Posterior vena cava (tissue), 2 donors: ENCODE results near the gene KLHL29. TPM values are rescaled to one million over a fixed set of nuclear protein-coding genes. Genes with fewer than 3 reads are reported as not detected.
"Not testable (repeated sequence)": the region's sequence is repeated elsewhere in the genome, so short reads cannot be mapped to it uniquely, and the experiment has no call there.

ENCODE experiments used
- DNase-seq: peaks from one replicate; pipeline ENCODE4 v3.0.0-alpha.2; 2020; ENCODE audit warnings: low spot score
- intact Hi-C, 2 donors: fragments of 100-400 bp; cut with DNase I; formaldehyde crosslinking; loops; one replicate each; pipeline versions ENCODE4 v1.14.1 to v1.14.2; 2022 to 2023
- total RNA-seq, 2 donors: library from RNA; stranded (reverse); fragmentation: NEBNext Ultra II Directional; extraction: Animal tissue kit (Norgen Biotek cat#: 25700); gene quantifications; one replicate each; pipeline ENCODE4 v1.2.1, GENCODE V29; 2021
- donor health status: DM: yes; HTN: yes; CAD: no.
- donor health status: DM: yes; HTN: yes; CAD: no.

Gene KLHL29
- total RNA-seq, 2 donors from 2014 or later: 9.9 to 10.6 TPM

- intact Hi-C loops: loop anchor here in 1 of 2 donors (10.0 kb wide), 1 partner anchor 1575 kb away; no protein-coding TSS in a partner anchor
- no peak for DNase-seq
Measured at GRCh38 chr2:23709311-23709710, 324.3 kb downstream of the KLHL29 start.

- no peak for DNase-seq
- intact Hi-C loops: no loop called here
Measured at GRCh38 chr2:23711979-23712755, 327.2 kb downstream of the KLHL29 start.

GRCh38 chr2:23712756-23713151, 327.8 kb downstream of the KLHL29 start:
- no peak for DNase-seq
- intact Hi-C loops: no loop called here

- DNase-seq: no peak
- intact Hi-C loops: no loop called here
Measured at GRCh38 chr2:23713351-23713750, 328.4 kb downstream of the KLHL29 start.

GRCh38 chr2:23718931-23719700, 334.1 kb downstream of the KLHL29 start:
- intact Hi-C loops: no loop called here
- DNase-seq: no peak

GRCh38 chr2:23719716-23720115, 334.7 kb downstream of the KLHL29 start:
- intact Hi-C loops: no loop called here
- no peak for DNase-seq

- DNase-seq: no peak
Measured at GRCh38 chr2:23720705-23721453, 335.9 kb downstream of the KLHL29 start.

GRCh38 chr2:23721454-23721826, 336.5 kb downstream of the KLHL29 start:
- no peak for DNase-seq
- intact Hi-C loops: no loop called here

More at GRCh38 chr2:23720705-23721453, 335.9 kb downstream of the KLHL29 start:
- intact Hi-C loops: no loop called here

- DNase-seq: no peak
- intact Hi-C loops: no loop called here
Measured at GRCh38 chr2:23722255-23722654, 337.3 kb downstream of the KLHL29 start.

- DNase-seq, intact Hi-C loops: not testable (repeated sequence)
Measured at GRCh38 chr2:23723029-23723428, 338.1 kb downstream of the KLHL29 start.

GRCh38 chr2:23734416-23734815, 349.4 kb downstream of the KLHL29 start:
- intact Hi-C loops: no loop called here
- no peak for DNase-seq

- DNase-seq, intact Hi-C loops: not testable (repeated sequence)
Measured at GRCh38 chr2:23736783-23737182, 351.8 kb downstream of the KLHL29 start.

- DNase-seq: no peak
- intact Hi-C loops: no loop called here
Measured at GRCh38 chr2:23745068-23745725, 360.2 kb downstream of the KLHL29 start.

GRCh38 chr2:23745726-23746105, 360.7 kb downstream of the KLHL29 start:
- no peak for DNase-seq

GRCh38 chr2:23746141-23746863, 361.3 kb downstream of the KLHL29 start:
- intact Hi-C loops: no loop called here

More at GRCh38 chr2:23745726-23746105, 360.7 kb downstream of the KLHL29 start:
- intact Hi-C loops: no loop called here

GRCh38 chr2:23751747-23752265, 366.8 kb downstream of the KLHL29 start:
- DNase-seq: no peak
- intact Hi-C loops: loop anchor here in 1 of 2 donors (1.0 kb wide), 1 partner anchor 8 kb away; no protein-coding TSS in a partner anchor

More at GRCh38 chr2:23746141-23746863, 361.3 kb downstream of the KLHL29 start:
- no peak for DNase-seq

- intact Hi-C loops: no loop called here
- no peak for DNase-seq
Measured at GRCh38 chr2:23753291-23754010, 368.5 kb downstream of the KLHL29 start.

GRCh38 chr2:23754970-23755369, 370.0 kb downstream of the KLHL29 start:
- intact Hi-C loops: no loop called here
- no peak for DNase-seq
